HG03354 (cell line): ENCODE data around the gene MAGEA3.
"Not testable (repeated sequence)": the region's sequence is repeated elsewhere in the genome, so short reads cannot be mapped to it uniquely, and the experiment has no call there.

Source experiments
- ATAC-seq: cut with Tn5 transposase; IDR thresholded peaks from one replicate; pipeline ENCODE4 v1.9.1; 2021; ENCODE audit warnings: mild to moderate bottlenecking; ENCODE audit not compliant: unreplicated experiment, poor library complexity, severe bottlenecking

MAGEA3 gene

DNA sequence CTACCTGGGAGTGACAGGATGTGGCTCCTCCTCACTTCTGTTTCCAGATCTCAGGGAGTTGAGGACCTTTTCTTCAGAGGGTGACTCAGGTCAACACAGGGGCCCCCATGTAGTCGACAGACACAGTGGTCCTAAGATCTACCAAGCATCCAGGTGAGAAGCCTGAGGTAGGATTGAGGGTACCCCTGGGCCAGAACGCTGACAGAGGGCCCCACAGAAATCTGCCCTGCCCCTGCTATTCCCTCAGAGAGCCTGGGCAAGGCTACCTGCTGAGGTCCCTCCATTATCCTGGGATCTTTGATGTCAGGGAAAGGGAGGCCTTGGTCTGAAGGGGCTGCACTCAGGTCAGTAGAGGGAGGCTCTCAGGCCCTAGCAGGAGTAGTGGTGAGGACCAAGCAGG lies 36.5 kb downstream of the MAGEA3 start:
- ATAC-seq = no peak

DNA sequence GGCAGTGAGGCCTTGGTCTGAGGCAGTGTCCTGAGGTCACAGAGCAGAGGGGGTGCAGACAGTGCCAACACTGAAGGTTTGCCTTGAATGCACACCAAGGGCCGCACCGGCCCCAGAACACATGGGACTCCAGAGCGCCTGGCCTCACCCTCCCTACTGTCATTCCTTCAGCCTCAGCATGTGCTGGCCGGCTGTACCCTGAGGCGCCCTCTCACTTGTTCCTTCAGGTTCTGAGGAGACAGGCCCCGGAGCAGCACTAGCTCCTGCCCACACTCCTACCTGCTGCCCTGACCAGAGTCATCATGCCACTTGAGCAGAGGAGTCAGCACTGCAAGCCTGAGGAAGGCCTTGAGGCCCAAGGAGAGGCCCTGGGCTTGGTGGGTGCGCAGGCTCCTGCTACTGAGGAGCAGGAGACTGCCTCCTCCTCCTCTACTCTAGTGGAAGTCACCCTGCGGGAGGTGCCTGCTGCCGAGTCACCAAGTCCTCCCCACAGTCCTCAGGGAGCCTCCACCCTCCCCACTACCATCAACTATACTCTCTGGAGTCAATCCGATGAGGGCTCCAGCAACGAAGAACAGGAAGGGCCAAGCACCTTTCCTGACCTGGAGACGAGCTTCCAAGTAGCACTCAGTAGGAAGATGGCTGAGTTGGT lies 37.4 kb downstream of the MAGEA3 start:
- ATAC-seq = no peak

DNA sequence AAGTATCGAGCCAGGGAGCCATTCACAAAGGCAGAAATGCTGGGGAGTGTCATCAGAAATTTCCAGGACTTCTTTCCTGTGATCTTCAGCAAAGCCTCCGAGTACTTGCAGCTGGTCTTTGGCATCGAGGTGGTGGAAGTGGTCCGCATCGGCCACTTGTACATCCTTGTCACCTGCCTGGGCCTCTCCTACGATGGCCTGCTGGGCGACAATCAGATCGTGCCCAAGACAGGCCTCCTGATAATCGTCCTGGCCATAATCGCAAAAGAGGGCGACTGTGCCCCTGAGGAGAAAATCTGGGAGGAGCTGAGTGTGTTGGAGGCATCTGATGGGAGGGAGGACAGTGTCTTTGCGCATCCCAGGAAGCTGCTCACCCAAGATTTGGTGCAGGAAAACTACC lies 37.9 kb downstream of the MAGEA3 start:
- ATAC-seq = not testable (repeated sequence)

DNA sequence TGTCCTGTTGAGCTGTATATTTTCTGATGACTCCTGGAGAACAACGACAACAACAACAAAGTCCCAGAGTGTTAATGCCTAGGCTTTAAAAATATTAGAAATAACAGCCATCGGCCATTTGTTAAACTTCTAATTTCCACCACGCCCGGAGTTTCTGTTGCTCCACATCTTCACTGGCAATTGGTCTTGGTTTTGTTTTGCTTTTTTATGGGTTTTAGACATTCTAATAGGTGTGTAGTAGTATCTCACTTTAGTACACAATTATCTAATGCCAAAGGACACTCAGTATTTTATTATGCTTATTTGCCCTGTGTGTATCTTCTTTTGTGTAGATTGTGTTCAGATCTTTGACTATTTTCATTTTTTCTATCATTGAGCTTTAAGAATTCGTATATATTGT lies 40.0 kb downstream of the MAGEA3 start:
- no peak for ATAC-seq
